Naive thymus-derived CD8-positive, alpha-beta T cell (primary cell): ENCODE measurements around the gene RAP1A. TPM values are rescaled to one million over a fixed set of nuclear protein-coding genes. Genes with fewer than 3 reads are reported as not detected.
A peak's percentile ranks its signal among the peaks of the same experiment; 100 is the strongest.

ENCODE experiments used
- ATAC-seq, 2 donors: fragments of 150-1000 bp; cut with Tn5 transposase in 1 of 2; sonication (Bioruptor Pico), chemical (Tn5 transposase) in 1 of 2; 1 replicate in 1 of 2; 2 replicates in 1 of 2; pipeline ENCODE4 v1.10.0; 2021; ENCODE audit warnings: mild to moderate bottlenecking in 2 of 2, moderate library complexity in 2 of 2
- POLR2A ChIA-PET: fragments of 350-600 bp; sonication (Branson Sonifier 250); formaldehyde crosslinking; loops from one replicate; lab custom pipeline; 2021; ENCODE audit warnings: antibody characterized with exemption; lab: Charles Lee
- DNase-seq, 10 donors: peaks; one replicate each; pipeline versions ENCODE4 v3.0.0 to v3.0.0-alpha.2; 2020 to 2022
- H3K27ac Mint-ChIP-seq, 10 donors: one replicate each; pipeline ENCODE4 v1.8.0; 2020 to 2022; ENCODE audit warnings: mild to moderate bottlenecking in 10 of 10, mixed read lengths in 10 of 10, moderate library complexity in 4 of 10, inconsistent platforms in 1 of 10
- H3K27me3 Mint-ChIP-seq, 5 donors: one replicate each; pipeline ENCODE4 v1.8.0; 2021 to 2022; ENCODE audit warnings: mixed read lengths in 5 of 5
- H3K36me3 Mint-ChIP-seq, 3 donors: one replicate each; pipeline ENCODE4 v1.8.0; 2020 to 2022; ENCODE audit warnings: mixed read lengths in 3 of 3, mild to moderate bottlenecking in 2 of 3, inconsistent platforms in 1 of 3
- H3K4me1 Mint-ChIP-seq, 4 donors: one replicate each; pipeline ENCODE4 v1.8.0; 2021 to 2022; ENCODE audit warnings: mixed read lengths in 4 of 4
- H3K4me3 Mint-ChIP-seq, 10 donors: one replicate each; pipeline ENCODE4 v1.8.0; 2020 to 2022; ENCODE audit warnings: mild to moderate bottlenecking in 10 of 10, mixed read lengths in 10 of 10, moderate library complexity in 6 of 10, inconsistent platforms in 1 of 10
- H3K9me3 Mint-ChIP-seq, 9 donors: one replicate each; pipeline ENCODE4 v1.8.0; 2020 to 2022; ENCODE audit warnings: mixed read lengths in 9 of 9, mild to moderate bottlenecking in 3 of 9, inconsistent platforms in 1 of 9, moderate library complexity in 1 of 9
- polyA plus RNA-seq, 3 donors: library from polyadenylated mRNA; unstranded; fragments of 300-500 nt; fragmentation: Illumina TruSeq; gene quantifications; one replicate each; pipeline ENCODE4 v1.2.3, GENCODE V29; 2021
- total RNA-seq, 8 experiments: library from RNA in 2 of 8; stranded (reverse) in 2 of 8; gene quantifications; one replicate each; pipeline ENCODE4 v1.2.3 and lab custom pipeline; 2021 to 2026

The RAP1A gene
- total and polyA plus RNA-seq, 5 experiments from 2014 or later = 43.4 to 130 (median 53.9) TPM

DNA sequence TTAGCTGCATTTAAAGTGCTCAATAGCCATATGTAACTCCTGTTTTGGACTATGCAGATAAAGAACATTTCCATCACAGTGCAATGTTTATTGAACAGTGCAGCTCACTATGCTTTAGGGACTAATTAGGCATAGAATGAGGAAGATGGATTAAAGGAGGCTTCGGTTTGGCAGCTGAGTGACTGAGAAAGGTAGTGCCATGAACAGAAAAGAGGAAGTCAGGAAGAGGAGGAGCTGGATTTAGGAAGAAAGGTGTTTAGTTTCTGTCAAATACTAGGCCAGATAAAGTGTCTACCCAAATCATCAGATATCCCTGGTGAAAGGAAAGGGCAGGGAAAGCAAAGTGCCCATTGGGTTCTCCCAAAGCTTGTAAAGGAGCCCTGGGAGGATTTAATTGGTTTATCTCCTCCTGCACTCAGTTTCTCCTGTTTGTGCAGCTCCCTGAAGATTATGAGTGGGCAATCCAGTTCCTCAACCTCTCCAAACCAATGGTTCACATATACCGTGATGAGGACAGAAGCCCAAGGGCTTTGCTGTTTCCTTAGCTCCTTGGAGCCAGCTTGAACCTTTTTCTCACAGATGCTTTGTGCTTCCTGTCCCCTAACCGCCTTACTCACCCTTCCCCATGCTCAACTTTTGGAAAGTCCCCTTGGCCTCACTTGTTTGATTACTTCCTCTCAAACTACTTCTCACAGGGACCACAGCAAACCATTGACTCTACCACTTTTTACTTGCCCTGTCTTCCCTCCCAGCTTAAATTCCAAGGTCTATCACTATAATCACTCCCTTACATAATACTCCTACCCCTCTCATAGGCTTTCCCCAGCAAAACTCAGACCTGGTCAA lies 3.5 kb upstream of the RAP1A start:
- peak overlapping the region; percentile 31 to 94 (median 69) for H3K27ac Mint-ChIP-seq
- DNase-seq = peak in 5 of 10 donors; percentile 29 to 67 (median 47)
- ATAC-seq = peak; percentile 26 to 38
- peak overlapping the region; percentile 34 to 77 (median 66) for H3K4me3 Mint-ChIP-seq
- H3K9me3 Mint-ChIP-seq = peaks cover 0 to 1% (median 0%) of the 10 kb centered on the region in 9 donors
- no peaks in the 10 kb centered on the region for H3K27me3 Mint-ChIP-seq
- peaks cover 33 to 57% (median 45%) of the 10 kb centered on the region in 4 donors for H3K4me1 Mint-ChIP-seq
- no peaks in the 10 kb centered on the region for H3K36me3 Mint-ChIP-seq
- POLR2A ChIA-PET = interaction anchor here (0.6 to 2.6 kb wide), 12 partner anchors 10 to 108 kb away, joined by 3 to 23 read pairs (median 4); no protein-coding TSS in a partner anchor

DNA sequence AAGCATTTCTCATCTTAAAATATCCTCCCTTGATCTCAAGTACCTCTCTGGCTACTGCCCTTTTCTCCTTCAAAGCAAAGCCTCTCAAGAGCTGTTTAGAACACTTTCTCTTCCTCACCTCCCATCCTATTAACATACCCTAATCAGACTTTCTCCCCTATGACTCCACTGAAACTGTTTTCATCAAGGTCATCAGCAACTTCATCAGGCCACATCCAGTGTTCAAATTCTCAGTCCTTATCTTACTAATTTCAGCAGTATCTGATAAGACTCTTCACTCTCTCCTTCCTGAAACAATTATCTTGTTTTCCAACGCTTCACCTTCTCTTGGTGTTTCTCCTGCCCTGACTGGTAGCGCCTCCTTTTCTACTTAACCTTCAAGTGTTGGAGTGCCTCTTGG lies 1.5 kb upstream of the RAP1A start:
- ATAC-seq = no peak

GRCh38 chr1:111618961-111619634 lies 491 bp upstream of the RAP1A start:
- H3K36me3 Mint-ChIP-seq = peaks cover 0 to 8% (median 0%) of the 10 kb centered on the region in 3 donors
- POLR2A ChIA-PET = interaction anchor here (0.8 to 4.1 kb wide), 10 partner anchors 10 to 136 kb away, joined by 3 to 42 read pairs (median 7); partner anchors contain the start of gene DDX20
- ATAC-seq = peak; percentile 9
- H3K27ac Mint-ChIP-seq = peak overlapping the region; percentile 51 to 96 (median 94)
- peaks cover 0 to 1% (median 0%) of the 10 kb centered on the region in 9 donors for H3K9me3 Mint-ChIP-seq
- H3K27me3 Mint-ChIP-seq = no peaks in the 10 kb centered on the region
- peaks cover 45 to 84% (median 74%) of the 10 kb centered on the region in 4 donors for H3K4me1 Mint-ChIP-seq
- DNase-seq = peak in 1 of 10 donors; percentile 60
- peak overlapping the region; percentile 85 to 98 (median 90) for H3K4me3 Mint-ChIP-seq

More for the DNA sequence above, 1.5 kb upstream of the RAP1A start:
- Mint-ChIP-seq H3K36me3 (peaks cover 0 to 4% (median 0%) of the 10 kb centered on the region in 3 donors), H3K9me3 (peaks cover 0 to 1% (median 0%) of the 10 kb centered on the region in 9 donors), H3K27me3 (no peaks in the 10 kb centered on the region), H3K4me1 (peaks cover 45 to 77% (median 65%) of the 10 kb centered on the region in 4 donors), H3K4me3 (peak overlapping the region in 9 of 10 donors; percentile 48 to 98 (median 76)), H3K27ac (peak overlapping the region; percentile 16 to 96 (median 66))
- DNase-seq = no peak
- POLR2A ChIA-PET = interaction anchor here (3.0 to 4.0 kb wide), 3 partner anchors 13 to 25 kb away, joined by 12 to 42 read pairs (median 28); no protein-coding TSS in a partner anchor

DNA sequence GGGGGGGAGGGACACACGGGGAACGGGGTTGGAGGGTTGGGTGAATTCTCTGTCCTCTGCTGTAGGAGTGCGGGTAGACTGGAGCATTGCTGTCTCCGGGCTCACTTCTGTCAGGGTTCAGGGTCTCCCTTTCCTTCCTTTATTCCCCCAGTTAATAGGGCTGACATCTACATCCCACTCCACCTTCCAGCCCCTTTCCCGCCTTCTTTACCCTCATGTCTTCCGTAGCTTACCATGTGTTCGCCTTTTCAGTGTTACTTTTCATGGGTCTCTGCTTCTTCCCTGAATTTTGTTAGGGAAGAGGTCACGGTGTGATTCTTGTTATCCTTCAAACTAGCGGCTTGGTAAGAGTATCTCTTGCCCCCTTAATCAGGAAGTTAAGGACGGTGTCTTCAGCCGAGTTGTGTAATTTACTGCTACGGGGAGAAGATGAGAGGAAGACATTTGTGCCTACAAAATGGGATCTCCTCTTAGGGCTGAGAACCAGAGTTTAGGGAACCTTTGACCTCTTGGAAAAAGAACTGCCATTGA lies 917 bp downstream of the RAP1A start:
- ATAC-seq (peak in 1 of 2 donors; percentile 6), DNase-seq (peak in 1 of 10 donors; percentile 14)
- Mint-ChIP-seq H3K9me3 (peaks cover 0 to 1% (median 0%) of the 10 kb centered on the region in 9 donors), H3K4me1 (peaks cover 40 to 83% (median 74%) of the 10 kb centered on the region in 4 donors), H3K27me3 (no peaks in the 10 kb centered on the region), H3K4me3 (peak overlapping the region; percentile 92 to 99 (median 98)), H3K27ac (peak overlapping the region; percentile 85 to 98 (median 94)), H3K36me3 (peaks cover 0 to 8% (median 0%) of the 10 kb centered on the region in 3 donors)
- POLR2A ChIA-PET = interaction anchor here (1.0 to 4.1 kb wide), 8 partner anchors 16 to 113 kb away, joined by 3 to 42 read pairs (median 10); no protein-coding TSS in a partner anchor

- DNase-seq = peak in 3 of 10 donors; percentile 26 to 39 (median 31)
- peak overlapping the region; percentile 85 to 98 (median 94) for H3K27ac Mint-ChIP-seq
- H3K4me1 Mint-ChIP-seq = peaks cover 42 to 84% (median 74%) of the 10 kb centered on the region in 4 donors
- peaks cover 0 to 1% (median 0%) of the 10 kb centered on the region in 9 donors for H3K9me3 Mint-ChIP-seq
- H3K4me3 Mint-ChIP-seq = peak overlapping the region; percentile 92 to 99 (median 98)
- ATAC-seq = peak in 1 of 2 donors; percentile 15
- POLR2A ChIA-PET = interaction anchor here (0.6 to 4.1 kb wide), 5 partner anchors 10 to 113 kb away, joined by 5 to 42 read pairs (median 28); no protein-coding TSS in a partner anchor
- no peaks in the 10 kb centered on the region for H3K27me3 Mint-ChIP-seq
- H3K36me3 Mint-ChIP-seq = peaks cover 0 to 8% (median 0%) of the 10 kb centered on the region in 3 donors
Measured at GRCh38 chr1:111621050-111621449, 1.5 kb downstream of the RAP1A start.

GRCh38 chr1:111622166-111622565 lies 2.6 kb downstream of the RAP1A start:
- H3K4me1 Mint-ChIP-seq = peaks cover 32 to 84% (median 72%) of the 10 kb centered on the region in 4 donors
- H3K9me3 Mint-ChIP-seq = peaks cover 0 to 1% (median 0%) of the 10 kb centered on the region in 9 donors
- H3K27me3 Mint-ChIP-seq = no peaks in the 10 kb centered on the region
- ATAC-seq (no peak), DNase-seq (no peak)
- H3K4me3 Mint-ChIP-seq = peak overlapping the region; percentile 92 to 99 (median 98)
- peak overlapping the region; percentile 10 to 98 (median 86) for H3K27ac Mint-ChIP-seq
- peaks cover 0 to 8% (median 0%) of the 10 kb centered on the region in 3 donors for H3K36me3 Mint-ChIP-seq
- POLR2A ChIA-PET = interaction anchor here (1.6 to 4.1 kb wide), 3 partner anchors 11 to 114 kb away, joined by 4 to 33 read pairs (median 5); no protein-coding TSS in a partner anchor

DNA sequence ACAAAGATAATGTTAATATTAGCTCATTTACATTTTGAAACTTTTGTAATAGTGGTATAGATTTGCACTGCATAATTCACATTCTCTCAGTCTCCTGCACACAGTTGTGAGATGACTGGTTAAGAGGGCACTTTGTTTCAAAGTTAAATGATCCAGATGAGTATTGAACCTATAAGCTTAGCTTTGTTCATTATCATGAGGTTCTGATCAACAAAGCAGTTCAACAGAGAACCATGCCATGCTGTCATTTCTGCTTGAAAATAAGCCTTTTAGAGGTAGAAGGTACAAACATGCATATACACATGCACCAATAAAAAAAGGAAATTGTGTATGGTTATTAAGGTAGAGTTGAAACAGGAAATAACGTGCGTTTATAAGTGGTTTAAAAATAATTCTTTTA lies 4.8 kb downstream of the RAP1A start:
- H3K36me3 Mint-ChIP-seq = peaks cover 0 to 17% (median 0%) of the 10 kb centered on the region in 3 donors
- no peaks in the 10 kb centered on the region for H3K27me3 Mint-ChIP-seq
- POLR2A ChIA-PET = interaction anchor here (0.6 to 1.6 kb wide), 7 partner anchors 11 to 131 kb away, joined by 3 to 4 read pairs (median 3); partner anchors contain the start of gene DDX20
- DNase-seq = peak in 4 of 10 donors; percentile 20 to 54 (median 30)
- H3K4me1 Mint-ChIP-seq = peaks cover 33 to 85% (median 70%) of the 10 kb centered on the region in 4 donors
- H3K27ac Mint-ChIP-seq = peak overlapping the region in 9 of 10 donors; percentile 57 to 98 (median 88)
- H3K9me3 Mint-ChIP-seq = no peaks in the 10 kb centered on the region
- peak overlapping the region; percentile 21 to 98 (median 59) for H3K4me3 Mint-ChIP-seq
- ATAC-seq = peak; percentile 25 to 39

GRCh38 chr1:111625276-111625675 lies 5.7 kb downstream of the RAP1A start:
- Mint-ChIP-seq H3K27ac (peak overlapping the region; percentile 46 to 98 (median 89)), H3K36me3 (peaks cover 0 to 18% (median 0%) of the 10 kb centered on the region in 3 donors), H3K4me3 (peak overlapping the region; percentile 11 to 86 (median 72)), H3K27me3 (no peaks in the 10 kb centered on the region), H3K9me3 (no peaks in the 10 kb centered on the region), H3K4me1 (peaks cover 33 to 93% (median 75%) of the 10 kb centered on the region in 4 donors)
- DNase-seq (no peak), ATAC-seq (no peak)
- POLR2A ChIA-PET = interaction anchor here (0.8 to 1.5 kb wide), 4 partner anchors 10 to 47 kb away, joined by 3 to 4 read pairs (median 4); no protein-coding TSS in a partner anchor

DNA sequence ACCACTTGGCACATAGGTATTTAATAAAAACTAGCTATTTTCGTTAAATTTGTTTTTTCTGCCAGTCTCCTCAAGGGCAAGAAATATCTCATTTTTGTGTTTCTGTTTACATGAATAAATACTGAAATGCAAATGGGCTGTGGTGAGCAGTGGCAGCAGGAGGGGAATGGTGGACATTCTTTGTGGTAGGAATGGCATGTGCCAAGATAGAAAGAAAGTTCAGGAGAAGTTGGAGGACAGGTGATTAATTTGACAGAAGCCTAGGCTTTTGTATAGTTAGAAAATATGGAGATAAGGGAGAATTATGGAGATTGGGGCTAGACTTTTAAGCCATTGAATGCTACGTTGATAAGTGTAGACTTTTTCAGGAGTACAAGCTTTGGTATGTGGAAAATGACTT lies 8.6 kb downstream of the RAP1A start:
- ATAC-seq (no peak), DNase-seq (no peak)
- Mint-ChIP-seq H3K9me3 (no peaks in the 10 kb centered on the region), H3K36me3 (peaks cover 0 to 24% (median 0%) of the 10 kb centered on the region in 3 donors), H3K4me1 (peaks cover 31 to 93% (median 77%) of the 10 kb centered on the region in 4 donors), H3K27me3 (no peaks in the 10 kb centered on the region), H3K27ac (peak overlapping the region; percentile 69 to 92 (median 88)), H3K4me3 (peak overlapping the region; percentile 26 to 77 (median 70))
- POLR2A ChIA-PET = interaction anchor here (0.6 to 1.0 kb wide), 2 partner anchors 35 to 61 kb away, joined by 3 to 4 read pairs; no protein-coding TSS in a partner anchor

DNA sequence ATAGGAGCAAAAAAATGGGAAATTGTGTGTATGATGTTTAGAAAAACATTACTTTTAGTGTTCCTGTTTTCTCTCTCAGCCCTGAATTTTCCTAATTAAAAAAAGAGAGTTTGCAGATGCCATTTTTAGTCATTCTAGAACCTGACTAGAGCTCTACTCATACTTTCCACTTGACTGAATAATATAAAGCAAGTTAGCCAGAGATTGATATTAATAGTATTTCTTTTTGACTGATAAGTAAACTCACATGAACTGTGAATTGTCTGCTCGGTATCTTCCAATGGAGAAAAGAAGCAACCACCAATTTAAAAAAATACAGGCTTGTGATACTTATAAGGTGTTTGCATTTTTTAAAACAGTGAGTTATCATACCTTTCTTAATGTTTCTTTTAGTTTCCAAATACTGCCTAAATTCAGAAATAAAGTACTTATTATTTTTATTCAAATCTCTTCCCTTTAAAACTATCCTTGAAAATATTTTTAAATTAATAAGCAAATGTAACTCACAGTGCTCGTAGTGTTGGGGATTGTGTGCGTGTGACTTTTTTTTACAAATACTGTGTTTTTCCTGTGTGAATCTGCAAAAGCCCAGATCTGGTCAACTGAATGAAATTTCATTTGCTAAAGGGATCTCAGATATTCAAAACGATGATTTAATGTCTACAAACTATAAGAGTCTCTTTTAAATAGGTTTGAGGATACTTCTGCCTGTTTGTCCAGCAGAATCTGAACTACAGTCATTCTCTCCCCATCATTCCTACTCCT lies 9.8 kb downstream of the RAP1A start:
- DNase-seq (no peak), ATAC-seq (no peak)
- POLR2A ChIA-PET = interaction anchor here (0.6 to 0.9 kb wide), 4 partner anchors 10 to 122 kb away, joined by 3 to 4 read pairs (median 3); partner anchors contain the start of gene RAP1A
- Mint-ChIP-seq H3K27me3 (no peaks in the 10 kb centered on the region), H3K4me3 (peak overlapping the region; percentile 21 to 77 (median 68)), H3K36me3 (peaks cover 0 to 19% (median 0%) of the 10 kb centered on the region in 3 donors), H3K9me3 (no peaks in the 10 kb centered on the region), H3K4me1 (peaks cover 32 to 90% (median 77%) of the 10 kb centered on the region in 4 donors), H3K27ac (peak overlapping the region in 9 of 10 donors; percentile 74 to 93 (median 87))
